ENCODE data around the gene SPACDR.
A peak's percentile ranks its signal among the peaks of the same experiment; 100 is the strongest.

SPACDR gene

DNA sequence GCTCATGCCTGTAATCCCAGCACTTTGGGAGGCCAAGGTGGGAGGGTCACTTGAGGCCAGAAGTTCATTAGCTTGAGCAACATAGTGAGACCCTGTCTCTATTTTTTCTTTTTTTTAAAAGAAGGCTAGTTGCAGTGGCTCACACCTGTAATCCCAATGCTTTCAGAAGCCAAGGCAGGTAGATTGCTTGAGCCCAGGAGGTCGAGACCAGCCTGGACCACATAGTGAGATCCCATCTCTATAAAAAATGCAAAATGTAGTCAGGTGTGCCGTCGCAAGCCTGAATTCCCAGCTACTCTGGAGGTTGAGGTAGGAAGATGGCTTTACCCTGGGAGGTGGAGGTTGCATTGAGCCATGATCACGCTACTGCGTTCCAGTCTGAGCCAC lies 27.1 kb upstream of the SPACDR start:
- no peak for DNase-seq (ENCODE audit: low read depth, low spot score)
- TF ChIP-seq, protein P1, sequence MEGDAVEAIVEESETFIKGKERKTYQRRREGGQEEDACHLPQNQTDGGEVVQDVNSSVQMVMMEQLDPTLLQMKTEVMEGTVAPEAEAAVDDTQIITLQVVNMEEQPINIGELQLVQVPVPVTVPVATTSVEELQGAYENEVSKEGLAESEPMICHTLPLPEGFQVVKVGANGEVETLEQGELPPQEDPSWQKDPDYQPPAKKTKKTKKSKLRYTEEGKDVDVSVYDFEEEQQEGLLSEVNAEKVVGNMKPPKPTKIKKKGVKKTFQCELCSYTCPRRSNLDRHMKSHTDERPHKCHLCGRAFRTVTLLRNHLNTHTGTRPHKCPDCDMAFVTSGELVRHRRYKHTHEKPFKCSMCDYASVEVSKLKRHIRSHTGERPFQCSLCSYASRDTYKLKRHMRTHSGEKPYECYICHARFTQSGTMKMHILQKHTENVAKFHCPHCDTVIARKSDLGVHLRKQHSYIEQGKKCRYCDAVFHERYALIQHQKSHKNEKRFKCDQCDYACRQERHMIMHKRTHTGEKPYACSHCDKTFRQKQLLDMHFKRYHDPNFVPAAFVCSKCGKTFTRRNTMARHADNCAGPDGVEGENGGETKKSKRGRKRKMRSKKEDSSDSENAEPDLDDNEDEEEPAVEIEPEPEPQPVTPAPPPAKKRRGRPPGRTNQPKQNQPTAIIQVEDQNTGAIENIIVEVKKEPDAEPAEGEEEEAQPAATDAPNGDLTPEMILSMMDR (IDR thresholded peaks at IDR 0.05; ENCODE audit: insufficient read depth, low read length, missing control alignments): no peak
- CTCF ChIA-PET: interaction anchor here (1.3 to 7.0 kb wide), 2 partner anchors 11 to 69 kb away, joined by 5 to 42 read pairs; partner anchors contain the start of genes NYAP1 and TSC22D4
- POLR2A ChIA-PET: no interaction called here
- H3K4me3 ChIP-seq (ENCODE audit: low read depth, low read length): no peak overlapping the region

DNA sequence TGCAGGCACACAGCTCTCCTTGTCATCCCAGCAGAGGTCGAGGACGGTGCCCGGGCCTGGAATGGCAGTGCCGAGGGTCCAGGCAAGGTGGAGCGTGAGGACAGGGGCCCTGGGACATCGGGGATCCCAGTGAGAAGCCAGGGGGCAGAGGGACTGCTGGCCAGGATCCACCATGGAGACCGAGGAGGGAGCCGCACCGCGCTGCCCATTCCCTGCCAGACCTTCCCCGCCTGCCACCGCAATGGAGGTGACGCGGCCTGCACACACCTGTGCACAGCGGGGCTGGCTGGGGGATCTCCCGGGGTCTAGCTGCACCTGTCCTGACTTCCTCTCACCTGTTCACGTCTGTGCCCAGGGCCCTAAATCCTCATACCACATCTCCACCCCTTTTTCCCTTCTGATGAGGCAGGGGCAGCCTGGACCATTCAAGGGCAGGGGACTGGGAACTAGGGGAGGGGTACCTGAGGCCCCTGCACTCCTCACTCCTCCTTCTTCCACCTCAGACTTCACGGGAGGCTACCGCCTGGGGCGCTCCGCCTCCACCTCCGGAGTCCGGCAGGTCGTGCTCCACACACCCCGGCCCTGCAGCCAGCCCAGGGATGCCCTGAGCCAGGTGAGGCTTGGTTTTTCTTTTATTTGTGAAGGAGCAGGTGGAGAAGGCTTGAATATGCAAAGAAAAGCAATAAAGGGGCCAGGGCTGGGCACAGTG lies 26.6 kb upstream of the SPACDR start:
- POLR2A ChIA-PET: interaction anchor here (1.1 kb wide), 1 partner anchor 49 kb away, joined by 4 read pairs; no protein-coding TSS in a partner anchor
- CTCF ChIA-PET: interaction anchor here (0.7 to 7.0 kb wide), 2 partner anchors 10 to 69 kb away, joined by 4 to 42 read pairs; partner anchors contain the start of genes NYAP1 and TSC22D4
- TF ChIP-seq, protein P1 (IDR thresholded peaks at IDR 0.05; ENCODE audit: insufficient read depth, low read length, missing control alignments): no peak
- no peak for DNase-seq (ENCODE audit: low read depth, low spot score)
- H3K4me3 ChIP-seq (ENCODE audit: low read depth, low read length): no peak overlapping the region

DNA sequence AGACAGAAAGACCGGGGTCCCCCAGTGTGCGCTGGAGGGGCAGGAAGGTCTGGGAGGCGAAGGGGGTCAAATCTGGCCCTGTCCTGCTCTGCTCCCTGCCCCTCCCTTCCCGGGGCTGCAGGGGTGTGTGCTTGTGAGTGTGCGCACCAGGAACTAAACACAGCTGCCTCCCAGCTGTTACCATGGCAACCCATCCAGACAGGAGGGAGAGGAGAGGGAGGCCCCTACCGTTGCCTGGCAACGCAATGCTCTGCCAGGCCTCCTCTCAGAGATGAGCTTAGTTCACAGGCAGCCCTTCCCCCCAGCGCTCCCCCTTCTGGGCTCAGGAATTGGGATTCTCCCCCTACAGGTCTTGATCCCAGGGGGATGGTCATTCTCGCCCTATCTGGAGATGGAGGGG lies 25.8 kb upstream of the SPACDR start:
- peak; percentile 51 for DNase-seq (ENCODE audit: low read depth, low spot score)
- no peak overlapping the region for H3K4me3 ChIP-seq (ENCODE audit: low read depth, low read length)
- TF ChIP-seq, protein P1 (IDR thresholded peaks at IDR 0.05; ENCODE audit: insufficient read depth, low read length, missing control alignments): no peak
- POLR2A ChIA-PET: interaction anchor here (1.1 kb wide), 1 partner anchor 50 kb away, joined by 4 read pairs; no protein-coding TSS in a partner anchor
- CTCF ChIA-PET: interaction anchor here (0.7 to 7.0 kb wide), 4 partner anchors 9 to 74 kb away, joined by 4 to 42 read pairs (median 4); partner anchors contain the start of genes NYAP1 and TSC22D4

GRCh38 chr7:100489121-100489520 lies 25.1 kb upstream of the SPACDR start:
- ChIA-PET POLR2A (no interaction called here), CTCF (interaction anchor here (1.4 to 7.0 kb wide), 4 partner anchors 9 to 202 kb away, joined by 4 to 42 read pairs (median 4); partner anchors contain the start of genes NYAP1 and TSC22D4)
- TF ChIP-seq, protein P1 (IDR thresholded peaks at IDR 0.05; ENCODE audit: insufficient read depth, low read length, missing control alignments): no peak
- no peak for DNase-seq (ENCODE audit: low read depth, low spot score)
- H3K4me3 ChIP-seq (ENCODE audit: low read depth, low read length): no peak overlapping the region

- DNase-seq (ENCODE audit: low read depth, low spot score): no peak
- CTCF ChIA-PET: interaction anchor here (1.2 to 7.0 kb wide), 7 partner anchors 8 to 203 kb away, joined by 4 to 42 read pairs (median 4); partner anchors contain the start of genes NYAP1 and TSC22D4
- POLR2A ChIA-PET: no interaction called here
- H3K4me3 ChIP-seq (ENCODE audit: low read depth, low read length): no peak overlapping the region
- TF ChIP-seq, protein P1 (IDR thresholded peaks at IDR 0.05; ENCODE audit: insufficient read depth, low read length, missing control alignments): no peak
These were observed 24.5 kb upstream of the SPACDR start for GRCh38 chr7:100488333-100489095.

Data from AG04449 (cell line).